ENCODE measurements around the gene MRPL20.

Gene MRPL20

GRCh38 chr1:1398677-1399186, 8.4 kb downstream of the MRPL20 start:
- no peaks in the 10 kb centered on the region for H3K36me3 ChIP-seq (ENCODE audit: control insufficient read depth, insufficient read depth, low read length)
- peak overlapping the region; percentile 67 for H3K9ac ChIP-seq
- no peaks in the 10 kb centered on the region for H3K4me1 ChIP-seq
- H3K4me3 ChIP-seq (ENCODE audit: low read depth, low read length): peak overlapping the region; percentile 89
- H3K9me3 ChIP-seq (ENCODE audit: control insufficient read depth, low read length): no peaks in the 10 kb centered on the region
- TF ChIP-seq CTCF (IDR thresholded peaks at IDR 0.05): no peak
- H3K79me2 ChIP-seq: peaks cover 10% of the 10 kb centered on the region
- H3K4me2 ChIP-seq (ENCODE audit: low read length): peak overlapping the region; percentile 91
- H3K27ac ChIP-seq: peak overlapping the region; percentile 70
- H3K27me3 ChIP-seq (ENCODE audit: control insufficient read depth, insufficient read depth, low read length): no peaks in the 10 kb centered on the region
- H2AFZ ChIP-seq: peak overlapping the region; percentile 79

DNA sequence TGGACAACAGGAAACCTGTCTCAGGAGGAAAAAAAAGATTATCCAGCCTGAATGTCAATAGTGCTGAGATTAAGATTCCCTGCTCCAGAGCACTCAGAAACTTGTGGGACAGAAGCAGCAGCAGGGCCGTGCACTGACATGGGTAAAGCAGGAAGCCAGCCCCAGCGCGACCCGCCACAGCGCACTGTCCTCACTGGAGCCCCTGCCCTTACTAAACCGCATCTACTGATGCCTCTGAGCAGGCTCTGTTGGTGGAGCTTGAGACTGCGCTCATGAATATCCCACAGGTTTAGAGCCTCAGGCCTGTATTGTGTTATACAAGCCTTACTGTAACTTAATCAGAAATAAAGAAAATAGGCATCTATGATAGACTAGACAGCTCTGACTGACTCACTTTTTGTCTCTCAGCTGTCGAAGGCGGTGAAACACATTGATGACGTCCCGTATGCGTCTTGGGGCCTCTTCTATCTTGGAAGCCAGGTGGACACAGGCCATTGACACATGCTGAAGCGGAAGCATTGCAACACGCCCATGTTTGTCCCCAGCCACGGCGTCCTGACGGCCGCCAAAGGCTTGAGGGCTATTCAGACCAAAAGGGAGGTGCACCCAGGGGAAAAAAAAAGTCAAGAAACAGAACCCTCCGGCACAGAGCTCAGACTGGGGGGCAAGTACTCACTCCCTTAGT, 9.1 kb downstream of the MRPL20 start:
- peak overlapping the region; percentile 91 for H3K4me2 ChIP-seq (ENCODE audit: low read length)
- H3K79me2 ChIP-seq: peaks cover 10% of the 10 kb centered on the region
- H3K27ac ChIP-seq: no peak overlapping the region
- H3K4me1 ChIP-seq: no peaks in the 10 kb centered on the region
- no peak overlapping the region for H3K9ac ChIP-seq
- H3K4me3 ChIP-seq (ENCODE audit: low read depth, low read length): peak overlapping the region; percentile 89
- H3K9me3 ChIP-seq (ENCODE audit: control insufficient read depth, low read length): no peaks in the 10 kb centered on the region
- TF ChIP-seq CTCF (IDR thresholded peaks at IDR 0.05): no peak
- H3K36me3 ChIP-seq (ENCODE audit: control insufficient read depth, insufficient read depth, low read length): no peaks in the 10 kb centered on the region
- H2AFZ ChIP-seq: no peak overlapping the region
- no peaks in the 10 kb centered on the region for H3K27me3 ChIP-seq (ENCODE audit: control insufficient read depth, insufficient read depth, low read length)

GRCh38 chr1:1395166-1395565, 11.9 kb downstream of the MRPL20 start:
- Histone ChIP-seq H3K9ac (no peak overlapping the region), H3K4me3 (ENCODE audit: low read depth, low read length) (no peak overlapping the region), H3K27ac (no peak overlapping the region), H3K4me1 (no peaks in the 10 kb centered on the region), H3K79me2 (peaks cover 10% of the 10 kb centered on the region), H3K27me3 (ENCODE audit: control insufficient read depth, insufficient read depth, low read length) (no peaks in the 10 kb centered on the region), H3K4me2 (ENCODE audit: low read length) (no peak overlapping the region), H3K9me3 (ENCODE audit: control insufficient read depth, low read length) (no peaks in the 10 kb centered on the region), H3K36me3 (ENCODE audit: control insufficient read depth, insufficient read depth, low read length) (no peaks in the 10 kb centered on the region), H2AFZ (no peak overlapping the region)
- no peak for TF ChIP-seq CTCF (IDR thresholded peaks at IDR 0.05)

GRCh38 chr1:1394116-1394515, 13.0 kb downstream of the MRPL20 start:
- Histone ChIP-seq H3K4me1 (no peaks in the 10 kb centered on the region), H3K4me2 (ENCODE audit: low read length) (no peak overlapping the region), H3K79me2 (peaks cover 10% of the 10 kb centered on the region), H3K9ac (no peak overlapping the region), H3K9me3 (ENCODE audit: control insufficient read depth, low read length) (no peaks in the 10 kb centered on the region), H3K27ac (no peak overlapping the region), H3K4me3 (ENCODE audit: low read depth, low read length) (no peak overlapping the region), H3K27me3 (ENCODE audit: control insufficient read depth, insufficient read depth, low read length) (no peaks in the 10 kb centered on the region), H3K36me3 (ENCODE audit: control insufficient read depth, insufficient read depth, low read length) (no peaks in the 10 kb centered on the region), H2AFZ (no peak overlapping the region)
- TF ChIP-seq CTCF (IDR thresholded peaks at IDR 0.05): no peak

GRCh38 chr1:1393428-1393827, 13.7 kb downstream of the MRPL20 start:
- H2AFZ ChIP-seq: no peak overlapping the region
- no peak overlapping the region for H3K4me3 ChIP-seq (ENCODE audit: low read depth, low read length)
- no peaks in the 10 kb centered on the region for H3K36me3 ChIP-seq (ENCODE audit: control insufficient read depth, insufficient read depth, low read length)
- no peak overlapping the region for H3K4me2 ChIP-seq (ENCODE audit: low read length)
- H3K79me2 ChIP-seq: peaks cover 10% of the 10 kb centered on the region
- H3K27me3 ChIP-seq (ENCODE audit: control insufficient read depth, insufficient read depth, low read length): no peaks in the 10 kb centered on the region
- H3K4me1 ChIP-seq: no peaks in the 10 kb centered on the region
- TF ChIP-seq CTCF (IDR thresholded peaks at IDR 0.05): no peak
- H3K9me3 ChIP-seq (ENCODE audit: control insufficient read depth, low read length): no peaks in the 10 kb centered on the region
- no peak overlapping the region for H3K9ac ChIP-seq
- H3K27ac ChIP-seq: no peak overlapping the region
